Activated CD8-positive, alpha-beta memory T cell treated with anti-CD3 and anti-CD28 coated beads, Interleukin-2, amount 50 U/mL, for 48 hours (primary cell): ENCODE data around the gene CNGB1.
"Not testable (repeated sequence)": the region's sequence is repeated elsewhere in the genome, so short reads cannot be mapped to it uniquely, and the experiment has no call there.

ENCODE experiments used
- DNase-seq: peaks from one replicate; pipeline ENCODE4 v3.0.0-alpha.2; 2020

The CNGB1 gene

GRCh38 chr16:57924514-57924913, 46.4 kb downstream of the CNGB1 start:
- no peak for DNase-seq

DNA sequence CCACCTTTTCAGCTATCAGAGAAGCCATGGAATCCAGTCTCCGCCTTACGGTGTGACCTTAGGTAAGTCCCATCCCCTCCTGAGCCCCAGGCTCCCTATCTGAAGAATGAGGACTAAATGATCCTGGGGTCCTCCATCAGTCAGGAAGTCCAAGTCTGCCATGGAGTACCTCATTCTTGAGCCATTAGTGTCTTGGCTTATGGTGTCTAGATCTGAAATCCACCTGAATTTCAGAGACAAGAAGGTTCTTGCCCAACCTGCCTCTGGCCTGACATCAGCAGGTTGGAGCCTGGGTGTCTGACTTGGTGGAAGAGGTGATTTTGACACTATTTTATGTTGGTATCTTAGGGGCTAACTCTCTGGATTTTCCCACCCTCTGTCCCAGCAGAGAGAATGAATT, 47.1 kb downstream of the CNGB1 start:
- no peak for DNase-seq

DNA sequence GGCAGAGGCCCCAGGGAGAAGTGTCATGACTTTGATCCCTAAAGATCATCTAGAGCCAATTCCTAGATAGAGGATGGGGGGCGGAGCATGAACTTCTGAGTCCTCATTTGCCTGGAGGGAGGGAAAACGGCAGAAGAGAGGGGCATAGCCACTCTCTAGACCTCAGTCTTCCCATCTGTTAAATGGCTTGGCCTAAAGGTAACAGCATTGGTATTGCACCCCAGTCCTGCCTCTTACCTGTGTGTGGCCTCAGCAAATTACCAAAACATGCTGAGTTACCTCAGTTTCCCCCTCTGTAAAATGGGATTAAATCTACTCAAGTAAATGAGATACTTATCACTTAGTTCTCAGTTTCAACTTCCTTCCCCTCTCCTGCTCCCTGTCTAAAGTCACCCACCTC, 47.5 kb downstream of the CNGB1 start:
- DNase-seq = no peak

GRCh38 chr16:57920880-57921229, 50.1 kb downstream of the CNGB1 start:
- DNase-seq = no peak

- DNase-seq = no peak
These were observed 50.6 kb downstream of the CNGB1 start for GRCh38 chr16:57920215-57920879.

DNA sequence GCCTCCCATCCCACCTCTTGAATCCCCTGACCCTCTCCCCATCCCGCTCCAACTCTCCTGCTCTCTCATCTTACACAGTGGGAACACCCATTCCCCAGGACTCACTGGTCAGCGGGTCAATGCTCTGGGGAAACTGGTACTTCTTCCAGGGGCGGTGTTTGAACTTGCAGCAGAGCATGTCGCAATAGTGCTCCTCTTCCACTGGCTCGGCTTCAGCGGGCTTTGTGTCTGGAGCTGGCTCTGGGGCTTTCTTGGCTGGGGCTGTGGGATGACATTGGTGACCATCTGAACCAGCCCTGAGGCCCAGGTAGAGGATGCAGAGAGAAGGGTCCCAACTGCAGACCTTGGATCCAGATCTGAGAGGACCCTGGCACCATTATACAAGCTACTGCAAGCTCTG, 51.9 kb downstream of the CNGB1 start:
- DNase-seq = no peak

DNA sequence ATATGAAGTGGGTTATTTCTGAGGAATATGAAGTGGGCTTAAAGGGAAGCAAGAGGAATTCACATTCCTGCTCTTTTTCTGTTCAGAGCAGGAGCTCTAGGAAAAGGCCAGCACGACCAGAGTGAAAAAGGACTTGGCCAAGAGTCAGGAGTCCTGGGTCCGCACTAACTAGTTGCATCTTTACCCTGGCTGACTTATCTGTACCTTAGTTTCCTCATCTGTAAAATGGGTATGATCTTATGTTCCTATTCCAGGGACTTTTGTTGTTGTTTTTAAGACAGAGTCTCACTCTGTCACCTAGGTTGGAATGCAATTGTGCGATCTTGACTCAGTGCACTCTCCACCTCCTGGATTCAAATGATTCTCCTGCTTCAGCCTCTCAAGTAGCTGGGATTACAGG, 52.5 kb downstream of the CNGB1 start:
- DNase-seq = no peak

DNA sequence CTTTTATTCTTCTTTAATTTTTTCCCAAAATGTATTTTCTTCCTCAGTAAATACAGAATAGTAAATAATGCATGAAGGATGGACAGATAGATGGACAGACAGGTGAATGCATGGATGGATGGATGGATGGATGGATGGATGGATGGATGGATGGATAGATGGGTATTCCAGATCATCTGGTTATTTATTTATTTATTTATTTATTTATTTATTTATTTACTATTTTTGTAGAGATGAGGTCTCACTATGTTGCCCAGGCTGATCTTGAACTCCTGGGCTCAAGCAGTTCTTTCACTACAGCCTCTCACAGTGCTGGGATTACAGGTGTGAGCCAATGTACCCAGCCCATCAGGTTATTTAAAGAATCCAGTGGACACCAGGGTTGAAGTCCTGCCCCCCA, 53.0 kb downstream of the CNGB1 start:
- not testable (repeated sequence) for DNase-seq

DNA sequence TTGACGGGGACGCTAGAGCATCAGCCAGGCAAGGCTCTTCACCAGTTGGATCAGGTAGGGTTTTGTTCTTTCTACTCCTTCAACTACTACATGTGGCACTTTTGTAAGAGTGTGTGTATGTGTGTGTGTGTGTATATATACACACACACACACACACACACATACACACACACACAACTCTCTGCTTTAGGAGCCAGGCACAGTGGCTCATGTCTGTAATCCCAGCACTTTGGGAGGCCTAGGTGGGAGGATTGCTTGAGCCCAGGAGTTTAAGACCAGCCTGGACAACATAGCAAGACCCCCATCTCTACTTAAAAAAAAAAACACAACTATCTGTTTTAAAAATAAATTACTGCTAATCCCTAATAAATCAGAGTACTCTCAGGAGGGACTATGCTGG, 53.4 kb downstream of the CNGB1 start:
- DNase-seq = not testable (repeated sequence)

DNA sequence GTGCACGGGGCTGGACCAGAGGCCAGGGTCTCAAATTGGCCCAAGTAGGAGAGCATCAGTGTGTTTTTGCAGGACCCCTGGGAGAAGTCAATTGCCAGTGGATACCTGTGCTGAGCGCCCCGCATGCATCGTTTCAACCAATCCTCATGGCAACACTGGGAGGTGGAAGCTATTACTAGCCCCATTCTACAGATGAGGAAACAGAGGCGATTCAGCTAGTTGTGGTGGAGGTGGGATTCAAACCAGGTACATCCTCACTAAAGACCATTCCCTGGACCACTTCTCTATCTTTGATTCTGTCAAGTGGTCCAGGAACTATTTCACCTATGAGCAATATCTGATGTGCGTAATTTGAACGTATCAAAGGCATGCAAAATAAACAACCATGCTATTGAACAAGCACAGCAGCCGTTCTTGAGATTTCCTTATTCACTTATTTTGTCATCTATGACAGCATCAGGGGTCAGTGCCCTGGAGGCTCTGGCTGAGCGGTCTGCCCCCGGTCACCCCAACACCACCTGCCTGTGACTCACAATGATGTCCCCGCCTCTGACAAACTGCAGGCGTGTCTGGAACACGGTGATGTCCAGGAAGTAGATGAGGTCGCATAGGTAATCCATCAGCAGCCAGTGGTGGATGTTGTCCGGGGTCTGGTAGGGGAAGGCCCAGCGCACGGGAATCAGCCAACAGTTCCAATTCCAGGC, 54.0 kb downstream of the CNGB1 start:
- DNase-seq = no peak

GRCh38 chr16:57915811-57916488, 55.0 kb downstream of the CNGB1 start:
- DNase-seq = no peak

DNA sequence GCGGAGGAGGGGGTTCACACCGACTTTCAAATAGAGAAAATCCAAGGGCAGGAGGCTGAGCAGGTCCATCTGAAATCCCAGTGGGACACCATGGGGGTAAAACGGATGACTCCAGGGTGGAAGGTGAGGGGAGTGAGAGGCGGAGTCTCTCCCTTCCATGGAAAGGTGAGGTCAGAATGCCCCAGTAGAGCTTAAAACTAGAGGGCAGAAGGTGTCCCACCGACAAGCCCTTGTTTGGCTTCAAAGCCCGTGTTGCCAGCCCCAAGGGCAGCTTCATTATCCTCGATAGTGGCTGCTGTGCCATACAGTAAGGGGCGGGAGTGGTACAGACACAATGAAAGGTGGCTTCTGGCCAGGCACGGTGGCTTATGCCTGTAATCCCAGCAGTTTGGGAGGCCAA, 55.7 kb downstream of the CNGB1 start:
- DNase-seq = no peak

DNA sequence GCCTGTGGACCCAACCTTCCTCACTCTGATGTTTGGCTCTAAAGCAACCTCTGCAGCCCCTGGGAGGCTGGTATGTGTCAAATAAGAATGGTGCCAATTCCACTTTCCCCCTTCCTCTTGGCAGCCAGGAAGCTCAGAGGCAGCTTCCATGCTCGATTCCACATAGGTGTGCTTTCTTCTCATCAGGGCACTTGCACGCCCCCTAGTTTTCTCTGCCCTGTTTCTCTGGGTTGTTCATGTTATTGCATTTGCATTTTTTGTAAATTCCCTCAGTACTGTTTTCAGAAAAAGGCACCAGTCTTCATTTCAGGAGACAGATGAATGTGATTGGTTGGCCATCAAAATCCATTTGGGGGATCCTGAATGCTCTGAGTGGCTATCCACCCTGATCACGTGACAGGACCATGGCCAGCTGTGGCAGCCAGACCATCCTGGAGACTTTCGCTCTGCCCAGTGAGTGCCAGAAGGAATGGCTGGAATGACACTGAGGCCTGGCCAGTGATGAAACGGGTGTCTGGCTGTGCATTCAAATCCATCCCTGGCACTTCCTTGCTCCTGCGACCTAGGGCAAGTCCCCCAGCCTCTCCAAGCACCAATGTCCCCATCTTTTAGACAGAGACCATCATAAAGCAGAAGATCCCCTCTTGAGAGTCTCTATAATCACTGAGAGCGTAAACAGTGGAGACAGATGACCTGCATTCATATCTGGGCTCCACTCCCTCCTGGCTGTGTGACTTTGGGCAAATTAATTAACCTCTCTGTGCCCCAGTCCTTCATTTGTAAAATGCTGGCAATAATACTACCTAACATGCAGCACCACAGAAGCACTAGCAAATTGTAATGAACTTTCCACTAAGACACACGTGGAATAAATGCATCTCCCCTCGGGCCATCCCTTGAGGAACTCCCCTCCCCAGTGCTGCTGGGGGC, 56.4 kb downstream of the CNGB1 start:
- DNase-seq = no peak

GRCh38 chr16:57912529-57913260, 58.2 kb downstream of the CNGB1 start:
- no peak for DNase-seq

- no peak for DNase-seq
These were observed 59.2 kb downstream of the CNGB1 start for GRCh38 chr16:57911743-57912142.

GRCh38 chr16:57910696-57911095, 60.2 kb downstream of the CNGB1 start:
- no peak for DNase-seq

GRCh38 chr16:57908409-57908987, 62.4 kb downstream of the CNGB1 start:
- DNase-seq = no peak

- peak; percentile 64 for DNase-seq
These were observed 64.3 kb downstream of the CNGB1 start for GRCh38 chr16:57906382-57907316.

- no peak for DNase-seq
These were observed 66.8 kb downstream of the CNGB1 start for GRCh38 chr16:57904101-57904500.

DNA sequence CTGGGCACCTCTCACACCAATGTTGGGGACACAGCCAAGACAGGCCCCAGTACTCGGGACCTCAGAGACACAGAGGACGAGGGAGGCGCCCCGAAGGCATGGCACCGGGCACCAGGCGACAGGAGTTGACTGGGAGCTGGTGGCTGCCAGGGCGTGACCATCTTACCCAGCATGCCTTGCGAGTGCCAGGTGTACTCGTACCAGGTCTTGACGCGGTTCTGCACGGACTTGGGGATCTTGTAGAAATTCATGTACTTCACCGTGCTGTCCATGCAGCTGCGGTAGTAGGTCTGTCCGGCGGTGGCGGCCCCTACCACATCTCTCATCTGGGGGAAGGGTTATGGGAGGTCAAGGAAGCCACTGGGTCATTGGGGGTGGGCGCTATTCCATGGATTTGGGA, 67.3 kb downstream of the CNGB1 start:
- no peak for DNase-seq
